HG02588 (cell line): ENCODE data around the gene SLC10A7.
"Not testable (repeated sequence)": the region's sequence is repeated elsewhere in the genome, so short reads cannot be mapped to it uniquely, and the experiment has no call there.

Source experiments
- ATAC-seq: cut with Tn5 transposase; IDR thresholded peaks from one replicate; pipeline ENCODE4 v1.9.1; 2021; ENCODE audit warnings: mild to moderate bottlenecking, moderate library complexity; ENCODE audit not compliant: unreplicated experiment

The SLC10A7 gene

GRCh38 chr4:146367347-146367746 is 154.4 kb downstream of the SLC10A7 start:
- no peak for ATAC-seq

GRCh38 chr4:146359771-146360170 is 162.0 kb downstream of the SLC10A7 start:
- no peak for ATAC-seq

- ATAC-seq = not testable (repeated sequence)
Measured at GRCh38 chr4:146350114-146350513, 171.6 kb downstream of the SLC10A7 start.

GRCh38 chr4:146349306-146349705 is 172.4 kb downstream of the SLC10A7 start:
- no peak for ATAC-seq

GRCh38 chr4:146347822-146348221 is 173.9 kb downstream of the SLC10A7 start:
- ATAC-seq = no peak

- ATAC-seq = no peak
Measured at GRCh38 chr4:146346276-146346675, 175.5 kb downstream of the SLC10A7 start.

GRCh38 chr4:146343776-146344175 is 178.0 kb downstream of the SLC10A7 start:
- ATAC-seq = no peak

GRCh38 chr4:146343199-146343598 is 178.5 kb downstream of the SLC10A7 start:
- peak; percentile 73 for ATAC-seq

GRCh38 chr4:146342600-146343192 is 179.0 kb downstream of the SLC10A7 start:
- no peak for ATAC-seq

GRCh38 chr4:146340798-146341197 is 180.9 kb downstream of the SLC10A7 start:
- no peak for ATAC-seq

GRCh38 chr4:146338512-146338911 is 183.2 kb downstream of the SLC10A7 start:
- ATAC-seq = no peak

- ATAC-seq = no peak
Measured at GRCh38 chr4:146336410-146336807, 185.3 kb downstream of the SLC10A7 start.

- no peak for ATAC-seq
Measured at GRCh38 chr4:146335763-146336409, 185.9 kb downstream of the SLC10A7 start.

GRCh38 chr4:146334862-146335449 is 186.8 kb downstream of the SLC10A7 start:
- no peak for ATAC-seq

GRCh38 chr4:146333895-146334262 is 187.9 kb downstream of the SLC10A7 start:
- ATAC-seq = no peak

- peak; percentile 81 for ATAC-seq
Measured at GRCh38 chr4:146333187-146333894, 188.4 kb downstream of the SLC10A7 start.

- no peak for ATAC-seq
Measured at GRCh38 chr4:146330392-146330791, 191.3 kb downstream of the SLC10A7 start.

GRCh38 chr4:146329050-146329716 is 192.6 kb downstream of the SLC10A7 start:
- no peak for ATAC-seq

- no peak for ATAC-seq
Measured at GRCh38 chr4:146327859-146328650, 193.7 kb downstream of the SLC10A7 start.

- ATAC-seq = no peak
Measured at GRCh38 chr4:146318894-146319293, 202.8 kb downstream of the SLC10A7 start.
